Tibial nerve (tissue), 4 donors: ENCODE measurements around the gene RNF183. TPM values are rescaled to one million over a fixed set of nuclear protein-coding genes. Genes with fewer than 3 reads are reported as not detected.
A peak's percentile ranks its signal among the peaks of the same experiment; 100 is the strongest.

Experiments used
- DNase-seq, 2 donors: peaks; one replicate each; pipeline ENCODE4 v3.0.0-alpha.2; 2019; ENCODE audit warnings: low spot score in 2 of 2
- H3K27ac ChIP-seq, 4 donors: fragments of 200-600 bp; sonication (generic) in 3 of 4; one replicate each; pipeline ENCODE4 v1.5.1; 2017 to 2019; ENCODE audit warnings: mild to moderate bottlenecking in 1 of 4
- H3K27me3 ChIP-seq, 2 donors: fragments of 200-600 bp; sonication (generic) in 1 of 2; one replicate each; pipeline versions ENCODE4 v1.5.1 to v1.6.0; 2017 to 2019
- H3K36me3 ChIP-seq, 3 donors: fragments of 200-600 bp; sonication (generic); one replicate each; pipeline ENCODE4 v1.5.1; 2018 to 2019
- H3K4me1 ChIP-seq, 4 donors: fragments of 200-600 bp; sonication (generic) in 3 of 4; one replicate each; pipeline ENCODE4 v1.5.1; 2017 to 2019
- H3K4me3 ChIP-seq, 4 donors: fragments of 200-600 bp; sonication (generic) in 3 of 4; one replicate each; pipeline ENCODE4 v1.5.1; 2017 to 2019; ENCODE audit warnings: mild to moderate bottlenecking in 1 of 4, moderate library complexity in 1 of 4
- H3K9me3 ChIP-seq, 4 donors: fragments of 200-600 bp; sonication (generic) in 3 of 4; one replicate each; pipeline ENCODE4 v1.5.1; 2017 to 2019
- EP300 ChIP-seq, 2 donors: sonication (generic); formaldehyde crosslinking; IDR thresholded peaks; one replicate each; pipeline ENCODE4 v1.6.1; 2017; ENCODE audit warnings: antibody characterized with exemption in 2 of 2, mild to moderate bottlenecking in 1 of 2
- POLR2A ChIP-seq, 2 donors: fragments of 450-650 bp; IDR thresholded peaks; one replicate each; pipeline ENCODE4 v1.6.1; 2017; ENCODE audit warnings: antibody characterized with exemption in 2 of 2, mild to moderate bottlenecking in 2 of 2, moderate library complexity in 2 of 2
- WGBS, 2 donors: methylation state at CpG; one replicate each; pipeline ENCODE4 v1.1.5; 2018; 5-methylcytosine and 5-hydroxymethylcytosine counted together
- total RNA-seq, 4 donors: library from RNA; depleted of rRNA; stranded (reverse); fragments of >200 nt; gene quantifications; one replicate each; pipeline ENCODE4 v1.1.0, GENCODE V29; 2016
- TF ChIP-seq, protein P1 (sequence below), 5 experiments: fragments of 200-600 bp in 3 of 5; fragments of 450-650 bp in 2 of 5; sonication (generic) in 3 of 5; IDR thresholded peaks; one replicate each; pipeline ENCODE4 v1.5.1; 2016 to 2019; ENCODE audit warnings: antibody characterized with exemption in 5 of 5, mild to moderate bottlenecking in 3 of 5, moderate library complexity in 2 of 5

RNF183 gene
- total RNA-seq, 4 donors from 2014 or later = 0.20 TPM; not detected in 3

DNA sequence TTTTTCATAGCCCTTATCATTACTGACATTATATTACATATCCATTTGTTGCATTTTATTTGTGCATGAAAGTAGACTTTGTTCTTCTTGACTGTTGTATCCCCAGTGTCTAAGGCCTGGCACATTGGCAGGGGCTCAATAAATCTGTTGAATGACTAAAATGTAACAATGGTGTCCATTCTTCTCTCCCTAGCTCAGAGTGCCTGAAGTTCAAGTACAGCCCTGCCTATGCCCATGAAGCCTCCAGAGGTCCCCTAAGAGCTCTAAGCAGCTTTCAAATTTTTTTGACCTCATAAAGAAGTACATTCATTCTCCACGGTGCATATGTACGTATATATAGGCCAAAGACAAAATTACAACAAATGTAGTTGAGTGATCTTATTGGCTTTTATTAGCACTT lies 42.0 kb upstream of the RNF183 start:
- peak overlapping the region in 2 of 4 donors; percentile 4 to 86 for H3K27ac ChIP-seq
- peaks cover 0 to 6% of the 10 kb centered on the region in 2 donors for H3K27me3 ChIP-seq
- peaks cover 0 to 28% (median 12%) of the 10 kb centered on the region in 4 donors for H3K4me1 ChIP-seq
- 25% methylated on average over 2 of the region's 2 CpGs for WGBS, 2 donors
- no peak for DNase-seq
- no peaks in the 10 kb centered on the region for H3K36me3 ChIP-seq
- H3K9me3 ChIP-seq = no peaks in the 10 kb centered on the region
- TF ChIP-seq POLR2A (IDR thresholded peaks at IDR 0.05) (no peak), EP300 (IDR thresholded peaks at IDR 0.05) (no peak)
- TF ChIP-seq, protein P1, sequence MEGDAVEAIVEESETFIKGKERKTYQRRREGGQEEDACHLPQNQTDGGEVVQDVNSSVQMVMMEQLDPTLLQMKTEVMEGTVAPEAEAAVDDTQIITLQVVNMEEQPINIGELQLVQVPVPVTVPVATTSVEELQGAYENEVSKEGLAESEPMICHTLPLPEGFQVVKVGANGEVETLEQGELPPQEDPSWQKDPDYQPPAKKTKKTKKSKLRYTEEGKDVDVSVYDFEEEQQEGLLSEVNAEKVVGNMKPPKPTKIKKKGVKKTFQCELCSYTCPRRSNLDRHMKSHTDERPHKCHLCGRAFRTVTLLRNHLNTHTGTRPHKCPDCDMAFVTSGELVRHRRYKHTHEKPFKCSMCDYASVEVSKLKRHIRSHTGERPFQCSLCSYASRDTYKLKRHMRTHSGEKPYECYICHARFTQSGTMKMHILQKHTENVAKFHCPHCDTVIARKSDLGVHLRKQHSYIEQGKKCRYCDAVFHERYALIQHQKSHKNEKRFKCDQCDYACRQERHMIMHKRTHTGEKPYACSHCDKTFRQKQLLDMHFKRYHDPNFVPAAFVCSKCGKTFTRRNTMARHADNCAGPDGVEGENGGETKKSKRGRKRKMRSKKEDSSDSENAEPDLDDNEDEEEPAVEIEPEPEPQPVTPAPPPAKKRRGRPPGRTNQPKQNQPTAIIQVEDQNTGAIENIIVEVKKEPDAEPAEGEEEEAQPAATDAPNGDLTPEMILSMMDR (IDR thresholded peaks at IDR 0.05) = no peak
- no peak overlapping the region for H3K4me3 ChIP-seq

DNA sequence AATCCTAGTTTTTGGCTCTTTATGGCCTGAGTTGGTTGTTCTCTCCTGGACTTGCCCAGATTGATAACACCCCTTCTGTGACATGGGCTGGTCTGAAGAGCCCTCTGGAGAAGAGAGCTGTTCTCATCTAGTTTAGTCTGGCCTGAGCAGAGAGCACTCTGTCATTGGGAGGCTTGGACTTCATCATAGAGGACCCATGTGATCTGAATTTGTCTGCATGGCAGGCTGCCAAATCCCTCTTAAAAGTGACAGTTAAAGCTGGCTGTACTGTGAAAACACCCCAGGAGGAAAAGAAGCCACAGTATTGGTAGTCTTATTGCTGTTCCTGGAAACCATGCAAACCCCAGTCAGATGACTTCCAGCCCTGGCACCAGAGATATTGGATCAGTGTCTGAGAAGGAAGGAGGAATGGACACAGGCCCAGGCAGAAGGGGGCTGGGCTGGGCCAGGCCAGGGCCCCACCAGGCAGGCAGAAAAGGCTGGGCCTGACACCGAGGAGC lies 40.6 kb upstream of the RNF183 start:
- no peaks in the 10 kb centered on the region for H3K27me3 ChIP-seq
- TF ChIP-seq EP300 (IDR thresholded peaks at IDR 0.05) (peak in 1 of 2 donors; percentile 51), POLR2A (IDR thresholded peaks at IDR 0.05) (no peak)
- DNase-seq = peak; percentile 52 to 77
- H3K27ac ChIP-seq = peak overlapping the region in 3 of 4 donors; percentile 40 to 86 (median 80)
- no peaks in the 10 kb centered on the region for H3K9me3 ChIP-seq
- no peak overlapping the region for H3K4me3 ChIP-seq
- 13 to 33% methylated on average over 1 of the region's 1 CpG for WGBS, 2 donors
- no peaks in the 10 kb centered on the region for H3K36me3 ChIP-seq
- peaks cover 0 to 25% (median 11%) of the 10 kb centered on the region in 4 donors for H3K4me1 ChIP-seq

DNA sequence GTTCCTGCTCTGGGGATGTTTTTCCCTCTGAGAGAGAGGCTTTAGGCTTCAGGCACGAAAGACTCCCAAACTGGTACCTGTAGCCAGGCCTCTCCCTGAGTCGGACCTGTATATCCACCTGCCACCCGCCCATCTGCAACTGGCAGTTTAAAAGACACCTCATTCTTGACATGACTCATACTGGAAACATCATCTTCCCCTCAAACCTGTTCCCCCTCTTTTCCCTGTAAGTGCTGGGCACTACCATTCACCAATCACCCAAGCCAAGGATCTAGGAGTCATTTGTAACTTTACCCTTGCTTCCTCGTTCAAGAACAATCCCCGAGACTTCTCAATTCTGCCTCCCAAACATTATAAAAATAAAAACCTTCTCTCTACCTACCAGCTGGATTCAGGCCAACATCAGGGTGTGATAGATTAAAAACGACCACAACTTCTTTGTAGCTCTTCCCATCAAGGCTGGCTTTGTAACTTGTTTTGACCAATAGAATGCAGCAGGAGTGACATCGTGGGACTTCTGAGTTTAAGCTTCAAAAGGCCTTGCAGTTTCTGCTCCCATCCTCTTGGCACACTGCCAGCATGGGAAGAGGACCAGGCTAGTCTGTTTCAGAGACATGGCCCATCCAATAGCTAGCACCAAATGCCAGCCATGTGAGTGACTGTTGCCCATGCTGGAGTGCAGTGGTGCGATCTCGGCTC lies 38.7 kb upstream of the RNF183 start:
- no peaks in the 10 kb centered on the region for H3K9me3 ChIP-seq
- TF ChIP-seq, protein P1 (IDR thresholded peaks at IDR 0.05) = no peak
- TF ChIP-seq POLR2A (IDR thresholded peaks at IDR 0.05) = no peak
- TF ChIP-seq EP300 (IDR thresholded peaks at IDR 0.05) = no peak
- no peaks in the 10 kb centered on the region for H3K27me3 ChIP-seq
- DNase-seq = no peak
- no peak overlapping the region for H3K4me3 ChIP-seq
- H3K27ac ChIP-seq = no peak overlapping the region
- 69 to 72% methylated on average over 9 of the region's 9 CpGs for WGBS, 2 donors
- peaks cover 0 to 27% (median 11%) of the 10 kb centered on the region in 4 donors for H3K4me1 ChIP-seq
- no peaks in the 10 kb centered on the region for H3K36me3 ChIP-seq

DNA sequence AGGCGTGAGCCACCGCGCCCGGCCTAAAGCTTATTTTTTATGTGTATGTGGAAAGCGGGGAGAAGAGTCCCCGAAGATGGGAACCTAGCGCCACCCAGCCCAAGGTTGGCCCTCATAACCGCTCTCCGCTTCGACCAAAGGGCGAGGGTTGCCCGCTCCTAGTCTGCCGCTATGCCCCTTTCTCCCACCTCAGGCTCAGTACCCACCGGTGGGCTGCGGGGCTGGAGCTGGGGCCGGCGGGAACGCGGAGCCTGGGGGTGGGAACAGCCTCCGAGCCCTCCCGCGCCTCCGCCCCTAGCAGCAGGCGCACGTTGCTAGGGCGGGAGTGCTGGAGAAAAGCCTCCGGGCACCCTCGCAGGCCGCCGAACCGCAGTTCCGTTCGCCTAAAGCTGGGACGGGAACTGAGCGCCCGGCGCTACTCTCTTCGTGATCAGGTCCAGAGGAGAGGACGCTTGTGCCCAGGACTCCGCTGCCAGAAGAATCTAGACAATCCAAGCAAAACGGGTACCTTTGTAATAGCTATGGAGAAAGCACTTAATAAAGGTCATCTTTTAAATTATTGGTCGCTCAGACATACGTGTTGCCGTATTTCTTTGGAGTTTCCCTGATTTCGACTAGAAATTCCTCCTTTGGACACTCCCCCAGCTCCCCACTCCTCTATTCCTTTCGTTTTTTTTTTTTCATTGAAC lies 37.0 kb upstream of the RNF183 start, which contains the start of gene WDR31:
Gene WDR31, minus strand, starts transcription at position 265 of the 689 bp plus-strand sequence. CDS start 8,253 bp downstream, outside the sequence.
- H3K9me3 ChIP-seq = no peaks in the 10 kb centered on the region
- TF ChIP-seq POLR2A (IDR thresholded peaks at IDR 0.05) (peak; percentile 11 to 41), EP300 (IDR thresholded peaks at IDR 0.05) (peak; percentile 46 to 90)
- TF ChIP-seq, protein P1 (IDR thresholded peaks at IDR 0.05) = peak in 1 of 5 experiments; percentile 42
- DNase-seq = peak; percentile 66 to 71
- H3K36me3 ChIP-seq = peaks cover 0 to 5% (median 0%) of the 10 kb centered on the region in 3 donors
- H3K27me3 ChIP-seq = no peaks in the 10 kb centered on the region
- WGBS, 2 donors = 0 to 1% methylated on average over 28 to 31 of the region's 46 CpGs
- H3K4me1 ChIP-seq = peaks cover 0 to 27% (median 7%) of the 10 kb centered on the region in 4 donors
- H3K4me3 ChIP-seq = peak within 1 kb of the TSS; percentile 59 to 84 (median 76)
- H3K27ac ChIP-seq = peak within 1 kb of the TSS; percentile 68 to 90 (median 80)

DNA sequence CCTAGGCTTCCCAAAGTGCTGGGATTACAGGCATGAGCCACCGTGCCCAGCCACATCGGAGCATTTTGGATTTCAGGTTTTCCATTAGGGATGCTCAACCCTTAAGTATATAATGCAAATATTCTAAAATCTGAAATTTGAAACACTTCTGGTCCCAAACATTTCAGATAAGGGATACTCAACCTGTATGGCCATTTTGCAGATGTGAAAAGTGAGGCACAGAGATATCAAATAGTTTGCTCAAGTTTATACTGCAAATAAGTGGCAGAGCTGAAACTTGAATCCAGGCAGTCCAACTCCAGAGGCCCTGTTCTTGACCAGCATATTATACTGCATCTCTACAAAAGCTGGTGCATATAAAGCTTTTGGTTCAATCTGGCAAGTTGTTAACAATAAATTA lies 34.5 kb upstream of the RNF183 start:
- TF ChIP-seq POLR2A (IDR thresholded peaks at IDR 0.05) (no peak), EP300 (IDR thresholded peaks at IDR 0.05) (no peak)
- TF ChIP-seq, protein P1 (IDR thresholded peaks at IDR 0.05) = no peak
- Histone ChIP-seq H3K9me3 (no peaks in the 10 kb centered on the region), H3K4me1 (peaks cover 0 to 15% (median 4%) of the 10 kb centered on the region in 4 donors), H3K36me3 (peaks cover 0 to 8% (median 0%) of the 10 kb centered on the region in 3 donors), H3K27ac (no peak overlapping the region), H3K4me3 (no peak overlapping the region), H3K27me3 (no peaks in the 10 kb centered on the region)
- WGBS, 2 donors = 95 to 98% methylated on average over 2 of the region's 2 CpGs
- DNase-seq = no peak
